K562 (cell line): Measurements from ENCODE around the gene SLC2A9. TPM values are rescaled to one million over a fixed set of nuclear protein-coding genes. Genes with fewer than 3 reads are reported as not detected.

Source experiments
- ATAC-seq: fragments of 200-7000 bp; cut with Tn5 transposase; 3 replicates; pipeline ENCODE4 v1.9.1; 2020; ENCODE audit warnings: moderate library complexity
- BruUV-seq: library from RNA; stranded (reverse); fragments of 400-500 nt; replicated peaks from 2 replicates; lab custom pipeline; 2021; lab: Mats Ljungman, UMichigan
- CTCF ChIA-PET: fragments of 300-600 bp; formaldehyde crosslinking; extraction: SDS; loops from one replicate; lab custom pipeline; 2021; ENCODE audit warnings: low intra/inter-chr PET ratio; lab: Yijun Ruan, JAX
- POLR2A ChIA-PET: fragments of 300-600, 350-650 bp; sonication (Branson Sonifier 250); formaldehyde crosslinking; extraction: SDS; loops from one replicate; lab custom pipeline; 2021; ENCODE audit warnings: antibody characterized with exemption, inconsistent platforms; lab: Yijun Ruan, JAX
- DNase-seq, 4 experiments: peaks; one replicate each; pipeline versions ENCODE4 v3.0.0 to v3.0.0-alpha.2; 2011 to 2018; ENCODE audit warnings: low spot score in 3 of 4, mixed read lengths in 3 of 4; ENCODE audit errors: extremely low read depth in 1 of 4
- FAIRE-seq: peaks from 2 replicates; lab custom pipeline; 2011; peaks lifted over from hg19 to GRCh38; lab: Jason Lieb, UNC
- H2AFZ ChIP-seq: 2 replicates; pipeline ENCODE4 v1.6.0; 2011; ENCODE audit warnings: low read depth, low read length, control low read depth, inconsistent platforms
- H3K27ac ChIP-seq: fragments of 200-600 bp; 3 replicates; pipeline ENCODE4 v1.8.0; 2011; ENCODE audit warnings: low read depth, mild to moderate bottlenecking, control low read depth, inconsistent platforms, low read length, moderate library complexity, mixed read lengths; ENCODE audit errors: extremely low read depth
- H3K27me3 ChIP-seq, 2 experiments: fragments of 300-600 bp in 1 of 2; 2 replicates in 1 of 2; 3 replicates in 1 of 2; pipeline versions ENCODE4 v1.6.0 to v1.8.0; 2011; ENCODE audit warnings: inconsistent platforms in 2 of 2, low read length in 2 of 2, mild to moderate bottlenecking in 1 of 2, mixed read lengths in 1 of 2, moderate library complexity in 1 of 2; ENCODE audit not compliant: control insufficient read depth in 2 of 2, insufficient read depth in 2 of 2
- H3K36me3 ChIP-seq: fragments of 300-600 bp; 3 replicates; pipeline ENCODE4 v1.8.0; 2011; ENCODE audit warnings: mild to moderate bottlenecking, low read length, inconsistent platforms; ENCODE audit not compliant: control insufficient read depth, insufficient read depth
- H3K4me1 ChIP-seq, 2 experiments: fragments of 200-600 bp in 1 of 2; replicated peaks in 1 of 2; 2 replicates in 1 of 2; 3 replicates in 1 of 2; pipeline versions ENCODE4 v1.5.1 to v1.8.0; 2011; ENCODE audit warnings: inconsistent platforms in 2 of 2, low read length in 2 of 2, mild to moderate bottlenecking in 1 of 2, mixed read lengths in 1 of 2, moderate library complexity in 1 of 2; ENCODE audit not compliant: control insufficient read depth in 2 of 2, insufficient read depth in 2 of 2
- H3K4me2 ChIP-seq: 2 replicates; pipeline ENCODE4 v1.6.1; 2011; ENCODE audit warnings: low read length, control low read depth, inconsistent platforms, mixed read lengths; ENCODE audit not compliant: insufficient read depth
- H3K4me3 ChIP-seq: fragments of 200-600 bp; sonication (generic), shearing (Covaris generic); 2 replicates; pipeline ENCODE4 v1.5.1; 2016; ENCODE audit warnings: control low read depth, inconsistent platforms
- H3K79me2 ChIP-seq: fragments of 200-600 bp; 3 replicates; pipeline ENCODE4 v1.8.0; 2011; ENCODE audit warnings: low read length, inconsistent platforms; ENCODE audit not compliant: control insufficient read depth, insufficient read depth
- H3K9ac ChIP-seq, 2 experiments: 2 replicates each; pipeline versions ENCODE4 v1.6.0 to v1.6.1; 2011; ENCODE audit warnings: low read depth in 2 of 2, low read length in 2 of 2, control low read depth in 1 of 2, inconsistent platforms in 1 of 2, mild to moderate bottlenecking in 1 of 2, mixed read lengths in 1 of 2; ENCODE audit not compliant: insufficient read depth in 1 of 2
- H3K9me1 ChIP-seq: one replicate; pipeline ENCODE4 v1.6.0; 2011; ENCODE audit warnings: inconsistent platforms, mild to moderate bottlenecking, low read length, moderate library complexity; ENCODE audit not compliant: control insufficient read depth, insufficient read depth
- H3K9me3 ChIP-seq: replicated peaks from 2 replicates; pipeline ENCODE4 v1.5.1; 2011; ENCODE audit warnings: low read depth, low read length, inconsistent platforms; ENCODE audit not compliant: control insufficient read depth, insufficient read depth
- H4K20me1 ChIP-seq: replicated peaks from 2 replicates; pipeline ENCODE4 v1.6.1; 2011; ENCODE audit warnings: low read length, inconsistent platforms, mixed read lengths; ENCODE audit not compliant: control insufficient read depth, insufficient read depth
- ARID1B ChIP-seq: fragments of 450-650 bp; IDR thresholded peaks from 2 replicates; pipeline ENCODE4 v1.6.1; 2016; ENCODE audit warnings: antibody characterized with exemption, mild to moderate bottlenecking, inconsistent platforms
- CGGBP1 ChIP-seq: fragments of 250-450 bp; sonication (Bioruptor Pico); IDR thresholded peaks from 2 replicates; pipeline ENCODE4 v1.9.0; 2021; ENCODE audit warnings: mild to moderate bottlenecking
- DEAF1 ChIP-seq: fragments of 450-650 bp; formaldehyde crosslinking; IDR thresholded peaks from 2 replicates; pipeline ENCODE4 v1.4.0; 2020; ENCODE audit warnings: mild to moderate bottlenecking, moderate library complexity
- ELF1 ChIP-seq: fragments of 200-800 bp; sonication (Bioruptor generic); IDR thresholded peaks from 2 replicates; pipeline ENCODE4 v1.6.1; 2016; ENCODE audit warnings: missing genetic modification characterization, missing compliant biosample characterization
- NR4A1 ChIP-seq, 2 experiments: fragments of 250-450 bp in 1 of 2; fragments of 450-650 bp in 1 of 2; sonication (Bioruptor Pico) in 1 of 2; IDR thresholded peaks; 2 replicates each; pipeline versions ENCODE4 v1.4.0 to v1.6.1; 2016 to 2020; ENCODE audit warnings: mild to moderate bottlenecking in 2 of 2, missing compliant biosample characterization in 1 of 2, missing genetic modification characterization in 1 of 2, moderate library complexity in 1 of 2
- PHF21A ChIP-seq: fragments of 450-650 bp; IDR thresholded peaks from 2 replicates; pipeline ENCODE4 v1.6.1; 2017; ENCODE audit warnings: low read depth, borderline replicate concordance
- RBBP5 ChIP-seq: fragments of 200-600 bp; sonication (generic); IDR thresholded peaks from 2 replicates; pipeline ENCODE4 v1.6.1; 2012; ENCODE audit warnings: borderline replicate concordance, mild to moderate bottlenecking, low read length, control low read depth, inconsistent platforms; ENCODE audit not compliant: insufficient read depth, poor library complexity, severe bottlenecking
- SAP30 ChIP-seq: fragments of 200-600 bp; sonication (generic); IDR thresholded peaks from 2 replicates; pipeline ENCODE4 v1.6.1; 2012; ENCODE audit warnings: borderline replicate concordance, low read depth, mild to moderate bottlenecking, moderate library complexity, low read length, control low read depth, inconsistent platforms; ENCODE audit not compliant: insufficient read depth, poor library complexity, severe bottlenecking
- TAF9B ChIP-seq: fragments of 450-650 bp; IDR thresholded peaks from 2 replicates; pipeline ENCODE4 v1.6.1; 2018; ENCODE audit warnings: mild to moderate bottlenecking; ENCODE audit not compliant: partially characterized antibody
- WGBS: fragments of 100-300 bp; shearing (Covaris generic); methylation state at CpG from one replicate; pipeline ENCODE4 v1.1.6; 2016; ENCODE audit warnings: low coverage, mixed read lengths; ENCODE audit not compliant: insufficient coverage; ENCODE audit errors: missing lambda C conversion rate; 5-methylcytosine and 5-hydroxymethylcytosine counted together
- in situ Hi-C: fragments of 300-500 bp; cut with MboI; formaldehyde crosslinking; loops from 4 replicates; pipeline ENCODE4 v1.15.0; 2018; ENCODE audit warnings: inconsistent platforms, mixed read lengths
- intact Hi-C: fragments of 100-400 bp; cut with micrococcal nuclease; formaldehyde crosslinking; loops from 2 replicates; pipeline ENCODE4 v1.14.2; 2022
- polyA plus RNA-seq, 8 experiments: library from polyadenylated mRNA; depleted of rRNA in 4 of 8; stranded (reverse) in 5 of 8; unstranded in 3 of 8; fragments of >200 nt; fragmentation: Nextera tagmentation in 2 of 8; fragmentation: Illumina TruSeq in 1 of 8; extraction: Ambion mirVana in 2 of 8; extraction: Trizol in 1 of 8; gene quantifications; 2 replicates each; pipeline versions ENCODE4 v1.2.1 to v1.2.3, GENCODE V29; 2011 to 2014; ENCODE audit warnings: inconsistent platforms in 1 of 8, missing spikeins in 1 of 8
- total RNA-seq, 7 experiments: library from RNA; depleted of rRNA in 6 of 7; stranded (reverse); fragments of >200 nt in 6 of 7; fragmentation: Illumina TruSeq in 2 of 7; extraction: Trizol in 2 of 7; gene quantifications; 2 replicates each; pipeline versions ENCODE4 v1.2.1 to v1.2.3, GENCODE V29; 2011 to 2021; ENCODE audit warnings: low replicate concordance in 1 of 7

Gene SLC2A9
- total and polyA plus RNA-seq, 9 of the 15 experiments (the other 6 are each of a cell fraction or from before 2014, with no cell fraction given) = 0.15 to 1.9 (median 0.76) TPM

GRCh38 chr4:9942139-9942538, 79.2 kb downstream of the SLC2A9 start:
- no peak overlapping the region for H3K9ac ChIP-seq
- no peaks in the 10 kb centered on the region for H3K9me3 ChIP-seq
- CTCF ChIA-PET = interaction anchor here (0.7 kb wide), 1 partner anchor 73 kb away, joined by 3 read pairs; no protein-coding TSS in a partner anchor
- no peak for DNase-seq
- H3K4me1 ChIP-seq = no peaks in the 10 kb centered on the region
- no peaks in the 10 kb centered on the region for H4K20me1 ChIP-seq
- no peak for ATAC-seq
- H3K4me3 ChIP-seq = no peak overlapping the region
- no peak overlapping the region for H2AFZ ChIP-seq
- peaks cover 2% of the 10 kb centered on the region for H3K9me1 ChIP-seq
- in situ Hi-C loops (no loop called here), intact Hi-C loops (no loop called here)
- FAIRE-seq = no peak
- POLR2A ChIA-PET = no interaction called here
- H3K27me3 ChIP-seq = peaks cover 2 to 52% of the 10 kb centered on the region in 2 experiments; a peak in 4 of 5 replicates
- no peak overlapping the region for H3K27ac ChIP-seq
- no peak overlapping the region for H3K4me2 ChIP-seq
- H3K79me2 ChIP-seq = no peaks in the 10 kb centered on the region
- BruUV-seq = no TSS peak
- no peaks in the 10 kb centered on the region for H3K36me3 ChIP-seq
- WGBS = 0% methylated on average over 5 of the region's 5 CpGs
- no peak for TF ChIP-seq CGGBP1
- no peak for TF ChIP-seq DEAF1 (CRISPR knock-in tag)
- no peak for TF ChIP-seq PHF21A
- TF ChIP-seq ARID1B = no peak
- TF ChIP-seq ELF1 (tag) = no peak
- no peak for TF ChIP-seq SAP30
- TF ChIP-seq TAF9B = no peak
- TF ChIP-seq RBBP5 = no peak
- no peak for TF ChIP-seq NR4A1 (CRISPR knock-in tag; IDR thresholded peaks at IDR 0.05)
- no peak for TF ChIP-seq NR4A1 (tag; IDR thresholded peaks at IDR 0.05)
